Urinary bladder (tissue), 4 donors: ENCODE results near the gene COA5. TPM values are rescaled to one million over a fixed set of nuclear protein-coding genes. Genes with fewer than 3 reads are reported as not detected.

Source experiments
- DNase-seq: peaks from one replicate; pipeline ENCODE4 v3.0.0-alpha.2; 2015; ENCODE audit errors: extremely low spot score
- H3K27ac ChIP-seq: one replicate; pipeline ENCODE4 v1.5.1; 2013; ENCODE audit warnings: low read depth, mild to moderate bottlenecking, moderate library complexity
- H3K36me3 ChIP-seq: one replicate; pipeline ENCODE4 v1.6.1; 2013; ENCODE audit warnings: mild to moderate bottlenecking, moderate library complexity; ENCODE audit not compliant: insufficient read depth
- H3K4me1 ChIP-seq: one replicate; pipeline ENCODE4 v1.6.1; 2013; ENCODE audit warnings: mild to moderate bottlenecking, moderate library complexity; ENCODE audit not compliant: insufficient read depth
- H3K4me3 ChIP-seq: one replicate; pipeline ENCODE4 v1.5.1; 2013; ENCODE audit warnings: low read depth, low read length
- WGBS: extraction: QIAGEN DNeasy Blood & Tissue Kit; methylation state at CpG from one replicate; pipeline ENCODE4 v1.1.7; 2013; 5-methylcytosine and 5-hydroxymethylcytosine counted together
- polyA plus RNA-seq: library from polyadenylated mRNA; stranded (reverse); fragments of 200-250 nt; gene quantifications from one replicate; pipeline ENCODE4 v1.2.3, GENCODE V29; 2013
- total RNA-seq: library from RNA; depleted of rRNA; stranded (reverse); fragments of >200 nt; gene quantifications from one replicate; pipeline ENCODE4 v1.2.3, GENCODE V29; 2014
- donor health status: healthy with polysubstance abuse.
- donor health status: healthy.

COA5 gene, protein sequence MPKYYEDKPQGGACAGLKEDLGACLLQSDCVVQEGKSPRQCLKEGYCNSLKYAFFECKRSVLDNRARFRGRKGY
- total RNA-seq, result 54.2 TPM
- polyA plus RNA-seq, result 37.3 TPM

DNA sequence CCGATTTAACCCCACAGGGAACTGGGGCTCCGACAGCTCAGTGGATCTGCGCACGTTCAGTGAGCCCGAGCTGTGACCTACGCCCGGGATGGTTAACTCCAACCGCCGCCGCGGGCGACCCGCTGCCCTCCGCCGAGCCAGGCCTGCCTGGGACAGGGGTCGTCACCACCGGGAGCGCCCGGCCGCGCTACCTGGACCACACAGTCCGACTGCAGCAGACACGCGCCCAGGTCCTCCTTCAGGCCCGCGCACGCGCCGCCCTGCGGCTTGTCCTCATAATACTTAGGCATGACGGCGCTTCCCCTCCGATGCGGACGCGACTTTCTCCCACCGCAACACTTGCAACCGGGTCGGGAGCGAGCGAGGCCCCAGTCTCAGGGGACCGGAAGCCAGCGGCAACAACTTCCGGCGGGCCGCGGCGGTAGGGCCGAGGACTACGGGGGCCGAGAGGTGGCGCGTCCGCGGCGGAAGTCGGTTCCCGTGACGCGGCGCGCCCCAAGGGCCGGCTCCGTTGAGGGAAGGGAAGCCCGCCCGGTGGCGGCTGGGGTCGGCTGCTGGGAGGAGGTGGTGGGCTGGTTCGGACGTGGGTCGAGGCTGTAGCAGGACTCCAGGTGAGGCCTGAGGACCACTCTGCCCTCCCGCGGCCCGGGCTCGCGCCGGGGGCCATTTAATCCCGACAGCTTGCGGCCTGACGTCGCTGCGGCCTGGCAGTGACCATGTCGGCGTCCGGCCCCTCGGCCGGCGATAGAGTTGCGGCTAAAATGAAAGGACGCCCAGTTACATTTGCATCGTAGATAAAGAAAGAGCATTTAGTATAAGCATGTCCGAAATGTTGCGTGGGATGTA lies at the start of gene COA5, which contains the start of gene UNC50:
Gene COA5, minus strand, starts transcription at position 397 of the 846 bp plus-strand sequence. Its CDS starts 107 bp downstream, at position 290.
Gene UNC50, plus strand, starts transcription at position 474 of the 846 bp plus-strand sequence. CDS start 1,171 bp downstream, outside the sequence.
- WGBS, result under 1% methylated on average over 93 of the region's 93 CpGs

DNA sequence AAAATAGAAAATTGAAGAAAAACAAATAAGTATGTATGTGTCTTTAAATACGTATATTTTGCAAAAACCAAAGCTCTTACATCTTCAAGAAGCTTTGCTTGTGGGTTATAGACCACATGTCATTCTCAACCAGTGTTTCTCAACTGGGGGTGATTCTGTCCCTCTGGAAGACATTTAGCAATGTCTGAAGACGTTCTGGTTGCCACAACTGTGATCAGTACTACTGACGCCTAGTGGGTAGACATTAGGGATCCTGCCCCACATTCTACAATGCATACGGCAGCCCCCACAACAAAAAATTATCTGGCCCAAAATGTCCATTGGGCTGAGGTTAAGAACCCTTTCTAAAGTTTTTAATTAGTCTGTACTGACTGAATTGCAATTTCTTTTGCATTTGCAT lies 48.5 kb upstream of the COA5 start:
- no peak overlapping the region for H3K4me3 ChIP-seq
- H3K36me3 ChIP-seq, result no peaks in the 10 kb centered on the region
- no peak overlapping the region for H3K27ac ChIP-seq
- H3K4me1 ChIP-seq, result no peaks in the 10 kb centered on the region
- DNase-seq, result no peak
- WGBS, result 84% methylated on average over 4 of the region's 4 CpGs

More for the DNA sequence above, at the start of gene COA5, which contains the start of gene UNC50:
- Histone ChIP-seq H3K27ac (peak within 1 kb of the TSS; percentile 93), H3K4me3 (peak within 1 kb of the TSS; percentile 94), H3K4me1 (no peaks in the 10 kb centered on the region), H3K36me3 (no peaks in the 10 kb centered on the region)
- DNase-seq, result peak; percentile 74

DNA sequence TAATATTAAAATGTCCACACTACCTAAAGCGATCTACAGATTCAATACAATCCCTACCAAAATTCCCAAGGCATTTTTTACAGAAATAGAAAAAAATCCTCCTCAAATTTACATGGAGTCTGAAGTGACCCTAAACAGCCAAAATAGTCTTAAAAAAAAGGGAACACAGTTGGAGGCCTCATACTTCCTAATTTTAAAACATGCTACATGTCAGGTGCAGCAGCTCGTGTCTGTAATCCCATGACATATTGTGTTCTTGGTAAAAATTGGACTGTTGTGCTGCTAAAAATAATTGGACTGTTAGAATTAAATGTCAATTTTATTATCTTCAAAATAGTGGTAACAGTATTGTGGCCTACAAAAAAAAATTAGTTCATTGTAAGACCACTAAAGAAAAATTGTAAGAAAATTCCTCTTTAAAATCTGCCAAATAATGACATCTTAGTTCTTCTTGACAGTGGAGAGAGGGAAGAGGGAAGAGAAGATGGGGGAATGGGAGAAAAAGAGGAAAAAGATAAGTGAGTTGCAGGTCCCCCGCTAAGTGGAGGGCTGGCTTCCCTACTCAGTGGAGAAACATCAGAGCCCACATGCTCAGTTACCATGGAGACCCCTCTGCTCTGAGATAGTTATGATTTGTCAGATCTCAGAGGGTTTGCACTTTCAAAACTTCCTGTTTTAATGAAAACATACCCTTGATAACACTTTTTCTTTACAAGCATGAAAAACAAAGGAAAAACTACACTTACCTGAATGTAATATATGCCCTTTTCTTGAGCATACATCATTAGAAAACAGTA lies 46.6 kb upstream of the COA5 start:
- Histone ChIP-seq H3K4me1 (no peaks in the 10 kb centered on the region), H3K36me3 (no peaks in the 10 kb centered on the region), H3K4me3 (no peak overlapping the region), H3K27ac (no peak overlapping the region)
- WGBS, result 81% methylated on average over 3 of the region's 3 CpGs
- DNase-seq, result no peak

DNA sequence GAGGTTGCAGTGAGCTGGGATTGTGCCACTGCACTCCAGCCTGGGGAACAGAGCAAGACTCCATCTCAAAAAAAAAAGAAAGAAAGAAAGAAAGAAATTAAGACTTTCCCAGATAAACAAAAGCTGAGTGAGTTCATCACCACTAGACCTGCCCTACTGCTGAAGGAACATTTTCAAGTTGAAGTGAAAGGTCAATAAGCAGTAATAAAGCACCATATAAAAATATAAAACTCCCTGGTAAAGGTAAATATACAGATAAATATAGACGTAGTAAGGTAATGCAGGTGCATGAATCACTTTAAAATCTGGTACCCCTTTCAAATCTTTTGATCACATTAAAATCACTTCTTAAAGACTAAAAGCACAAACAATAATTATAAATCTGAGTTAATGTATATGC lies 42.7 kb upstream of the COA5 start:
- peaks cover 2% of the 10 kb centered on the region for H3K36me3 ChIP-seq
- no peak overlapping the region for H3K4me3 ChIP-seq
- DNase-seq, result no peak
- H3K27ac ChIP-seq, result no peak overlapping the region
- 72% methylated on average over 1 of the region's 1 CpG for WGBS
- H3K4me1 ChIP-seq, result no peaks in the 10 kb centered on the region

DNA sequence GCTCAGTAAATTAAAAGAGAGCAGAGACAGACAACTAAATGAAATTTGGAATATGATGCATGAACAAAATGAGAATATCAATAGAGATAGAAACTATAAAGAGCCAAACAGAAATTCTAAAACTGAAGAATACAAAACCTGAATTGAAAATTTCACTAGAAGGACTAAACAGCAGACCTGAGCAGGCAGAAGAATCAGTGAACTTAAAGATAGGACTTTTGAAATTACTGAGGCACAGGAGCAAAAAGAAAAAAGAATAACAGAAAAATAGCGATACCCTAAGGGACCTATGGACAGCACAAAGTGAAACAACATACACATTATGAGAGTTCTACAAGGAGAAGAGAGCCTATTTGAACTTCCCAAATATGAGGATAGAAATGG lies 41.7 kb upstream of the COA5 start:
- no peaks in the 10 kb centered on the region for H3K4me1 ChIP-seq
- 94% methylated on average over 1 of the region's 1 CpG for WGBS
- H3K4me3 ChIP-seq, result no peak overlapping the region
- H3K27ac ChIP-seq, result no peak overlapping the region
- peaks cover 2% of the 10 kb centered on the region for H3K36me3 ChIP-seq
- no peak for DNase-seq

DNA sequence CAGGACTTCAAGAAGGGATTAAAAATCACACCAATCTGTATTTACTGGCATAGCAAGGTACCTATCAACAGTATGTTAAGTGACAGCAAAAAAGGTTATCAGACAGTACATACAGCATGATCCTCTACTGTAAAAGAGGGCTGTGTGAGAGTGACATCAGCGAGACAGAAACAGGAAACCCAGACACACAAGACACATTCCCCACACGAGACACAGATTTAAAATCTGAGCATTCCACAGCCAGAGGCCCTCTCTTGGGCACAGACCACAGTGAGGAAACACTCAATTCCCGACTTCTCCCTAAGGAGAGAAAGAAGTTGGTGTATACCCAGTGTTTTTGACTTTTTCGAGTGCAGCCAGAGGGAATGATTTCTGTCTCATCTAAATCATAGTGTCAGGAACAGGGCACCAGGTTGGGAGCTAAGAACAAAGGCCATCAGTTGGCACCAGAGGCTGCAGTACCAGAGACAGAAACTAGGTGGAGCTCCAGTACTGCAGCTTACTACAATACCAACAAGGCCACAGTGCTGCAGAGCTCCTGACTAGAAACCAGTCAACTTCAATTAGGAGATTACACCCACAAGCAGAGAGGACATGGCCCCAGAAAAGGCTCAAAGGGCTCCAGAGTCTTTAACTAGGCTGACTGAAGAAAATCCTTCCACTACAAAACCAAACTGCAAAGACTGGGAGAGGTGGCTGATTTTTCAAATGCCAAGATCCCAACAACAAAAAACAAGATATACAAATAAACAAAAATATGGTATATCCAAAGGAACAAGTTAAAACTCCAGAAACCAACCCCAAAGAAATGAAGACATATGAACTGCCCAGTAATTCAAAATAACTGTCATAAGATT lies 41.1 kb upstream of the COA5 start:
- H3K4me3 ChIP-seq, result no peak overlapping the region
- peak; percentile 36 for DNase-seq
- no peaks in the 10 kb centered on the region for H3K4me1 ChIP-seq
- peaks cover 2% of the 10 kb centered on the region for H3K36me3 ChIP-seq
- 15% methylated on average over 4 of the region's 4 CpGs for WGBS
- H3K27ac ChIP-seq, result no peak overlapping the region

DNA sequence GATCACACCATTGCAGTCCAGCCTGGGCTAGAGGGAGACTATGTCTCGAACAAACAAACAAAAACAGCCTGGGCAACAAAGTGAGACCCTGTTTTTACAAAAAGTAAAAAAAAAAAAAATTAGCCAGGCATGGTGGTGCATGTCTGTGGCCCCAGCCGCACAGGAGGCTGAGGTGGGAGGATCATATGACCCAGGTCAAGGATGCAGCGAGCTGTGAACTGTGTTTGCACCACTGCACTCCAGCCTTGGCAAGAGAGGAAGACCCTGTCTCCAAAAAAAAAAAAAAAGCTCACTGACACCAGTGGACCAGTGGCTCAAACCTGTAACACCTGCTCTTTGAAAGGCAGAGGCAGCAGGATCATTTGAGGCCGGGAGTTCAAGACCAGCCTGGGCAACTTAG lies 40.1 kb upstream of the COA5 start:
- WGBS, result 90% methylated on average over 4 of the region's 4 CpGs
- H3K27ac ChIP-seq, result no peak overlapping the region
- no peaks in the 10 kb centered on the region for H3K4me1 ChIP-seq
- DNase-seq, result no peak
- H3K4me3 ChIP-seq, result no peak overlapping the region
- H3K36me3 ChIP-seq, result peaks cover 2% of the 10 kb centered on the region

DNA sequence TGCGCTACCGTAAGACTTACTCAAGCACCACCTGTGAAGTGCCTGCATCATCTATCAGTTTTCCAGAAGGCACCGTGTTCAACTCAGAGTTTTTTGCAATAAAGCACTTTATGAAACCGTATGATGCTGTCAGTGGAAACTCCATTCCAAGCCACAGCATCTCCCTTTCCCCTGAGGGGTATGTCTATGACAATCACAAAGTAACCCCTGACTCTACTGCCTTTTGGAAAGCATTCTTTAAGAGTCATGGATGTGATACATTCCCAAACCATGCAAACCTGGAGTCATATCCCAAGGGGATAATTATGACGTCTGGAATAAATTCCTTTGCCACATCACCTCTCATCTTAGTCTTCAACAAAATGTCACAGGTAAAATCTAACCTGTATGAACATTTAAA lies 39.3 kb upstream of the COA5 start:
- WGBS, result 79% methylated on average over 5 of the region's 5 CpGs
- no peak overlapping the region for H3K4me3 ChIP-seq
- H3K27ac ChIP-seq, result no peak overlapping the region
- peaks cover 2% of the 10 kb centered on the region for H3K36me3 ChIP-seq
- DNase-seq, result no peak
- no peaks in the 10 kb centered on the region for H3K4me1 ChIP-seq

DNA sequence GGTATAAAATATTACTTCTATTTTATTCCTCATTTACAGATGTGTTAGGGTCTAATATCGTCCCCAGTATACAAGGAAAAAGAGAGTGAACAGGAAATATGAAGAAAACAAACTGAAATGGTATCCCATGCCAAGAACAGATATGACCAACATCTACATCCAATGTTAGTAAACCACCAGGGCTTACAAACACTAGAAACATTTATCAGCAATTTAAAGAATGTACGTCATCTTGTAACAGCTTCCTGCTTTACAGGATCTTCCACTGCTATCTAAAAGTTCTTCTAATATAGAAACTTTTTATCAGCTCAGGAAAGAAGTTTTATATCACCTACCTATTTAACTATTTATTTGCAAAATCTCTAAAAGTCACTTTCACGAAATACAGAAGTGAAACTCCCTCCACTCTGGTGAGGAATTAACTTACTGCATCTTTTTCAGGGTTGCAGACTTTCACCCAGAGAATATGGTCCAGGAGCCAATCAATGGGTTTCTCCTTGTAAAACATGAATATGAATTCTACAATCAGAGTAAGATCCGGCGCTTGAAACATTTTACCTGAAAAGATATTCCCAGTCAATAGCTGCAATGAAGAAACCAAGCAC lies 35.3 kb upstream of the COA5 start:
- H3K27ac ChIP-seq, result no peak overlapping the region
- H3K36me3 ChIP-seq, result peaks cover 7% of the 10 kb centered on the region
- H3K4me1 ChIP-seq, result no peaks in the 10 kb centered on the region
- DNase-seq, result no peak
- H3K4me3 ChIP-seq, result no peak overlapping the region
- 82% methylated on average over 5 of the region's 5 CpGs for WGBS

DNA sequence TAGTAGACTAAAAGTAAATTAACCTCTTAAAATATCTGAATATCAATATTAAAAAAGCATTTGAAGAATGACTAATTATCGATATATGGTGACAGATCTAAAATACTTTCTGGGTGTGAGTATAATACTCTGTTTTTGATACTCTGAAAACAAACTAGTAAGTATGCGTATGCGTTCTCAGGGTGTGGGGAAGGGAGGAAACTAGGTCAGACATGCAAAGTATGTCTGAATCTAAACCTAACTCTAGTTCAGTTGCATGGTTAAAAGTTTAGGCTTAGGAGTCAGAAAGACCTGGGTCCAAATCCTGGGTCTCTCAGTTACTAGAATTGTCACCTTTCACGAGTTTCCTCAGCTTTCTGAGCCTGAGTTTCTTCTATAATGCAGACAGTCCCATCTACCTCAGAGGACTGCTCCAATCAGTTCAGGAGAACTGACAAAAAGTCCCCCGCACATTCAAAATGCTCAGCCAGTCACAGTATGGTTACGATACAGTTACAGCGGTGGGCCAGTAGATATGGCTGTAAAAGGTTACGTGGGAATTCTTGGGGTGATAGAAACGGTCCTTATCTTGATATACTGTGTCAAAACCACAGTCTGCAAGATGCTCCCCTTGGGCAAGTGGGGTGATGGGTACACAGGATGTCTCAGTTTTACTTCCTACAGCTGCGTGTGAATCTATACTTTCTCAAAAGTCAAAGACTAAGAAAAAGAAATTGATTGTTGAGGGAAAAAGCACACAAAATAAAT lies 29.3 kb upstream of the COA5 start:
- no peak for DNase-seq
- Histone ChIP-seq H3K4me3 (no peak overlapping the region), H3K4me1 (no peaks in the 10 kb centered on the region), H3K36me3 (peaks cover 6% of the 10 kb centered on the region), H3K27ac (no peak overlapping the region)
- 81% methylated on average over 10 of the region's 10 CpGs for WGBS

DNA sequence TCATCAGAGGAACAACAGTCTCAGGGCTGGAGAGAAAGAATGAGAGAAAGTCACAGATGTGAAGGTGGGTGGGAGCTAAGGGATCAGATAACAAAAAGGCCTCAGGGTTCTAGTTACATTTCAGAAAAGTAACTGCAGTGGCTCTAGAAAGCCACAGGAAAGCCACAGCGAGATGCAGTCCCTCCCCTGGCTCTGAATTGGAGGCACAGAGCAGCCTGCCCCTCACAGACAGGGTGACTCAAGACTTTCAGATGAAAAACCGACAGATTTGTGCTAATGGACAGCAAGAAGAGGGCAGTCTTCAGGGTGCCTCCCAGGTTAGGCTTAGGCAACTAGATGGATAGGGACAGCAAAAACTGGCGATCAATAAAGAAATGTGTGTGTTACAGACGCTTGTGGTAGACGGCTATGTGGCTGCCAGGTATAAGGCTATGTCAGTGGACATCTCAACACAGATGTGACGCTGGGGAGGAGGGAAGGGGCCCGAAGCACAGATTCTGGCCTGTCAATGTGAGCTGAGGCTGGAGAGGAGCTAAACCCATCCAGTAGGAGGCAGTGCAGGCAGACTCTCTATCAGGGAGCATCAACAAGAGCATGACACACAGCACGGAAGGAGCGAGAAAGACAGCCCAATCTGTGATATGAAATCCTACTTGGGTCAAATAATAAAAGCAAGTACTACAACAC lies 26.2 kb upstream of the COA5 start:
- Histone ChIP-seq H3K36me3 (peaks cover under 1% of the 10 kb centered on the region), H3K4me1 (no peaks in the 10 kb centered on the region), H3K27ac (no peak overlapping the region), H3K4me3 (no peak overlapping the region)
- WGBS, result 67% methylated on average over 9 of the region's 9 CpGs
- DNase-seq, result no peak

DNA sequence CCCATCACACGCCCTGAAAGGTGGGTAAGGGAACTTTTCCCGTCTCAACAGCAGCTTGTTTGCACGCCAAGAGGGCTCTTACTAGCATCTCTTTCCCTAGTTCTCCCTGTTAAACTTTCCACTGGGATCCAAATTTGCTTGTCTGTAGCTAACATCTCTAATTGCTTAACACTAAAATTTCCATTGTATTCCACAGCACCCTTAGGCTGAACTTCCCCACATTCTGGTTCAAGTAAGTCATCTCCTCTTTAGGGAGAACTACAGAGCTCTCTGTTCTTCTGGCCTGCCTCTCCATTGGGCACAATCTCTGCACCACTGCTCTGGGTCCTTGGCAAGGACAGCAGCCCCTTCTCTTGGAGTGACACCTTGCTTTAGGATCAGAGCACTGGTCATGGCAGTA lies 24.0 kb upstream of the COA5 start:
- Histone ChIP-seq H3K27ac (no peak overlapping the region), H3K36me3 (no peaks in the 10 kb centered on the region), H3K4me1 (no peaks in the 10 kb centered on the region), H3K4me3 (no peak overlapping the region)
- no peak for DNase-seq
- WGBS, result 89% methylated on average over 3 of the region's 3 CpGs
